A549 treated with RU486 at 1 μM for 4 hours (cell line): ENCODE results near the gene GAREM1. TPM values are rescaled to one million over a fixed set of nuclear protein-coding genes. Genes with fewer than 3 reads are reported as not detected.

Experiments
- total RNA-seq: library from RNA; stranded (reverse); fragments of 200-300 nt; extraction: Qiagen RNA extraction; gene quantifications from 5 replicates; pipeline ENCODE4 v1.2.3, GENCODE V29; 2022; ENCODE audit warnings: low read depth

The GAREM1 gene
- total RNA-seq, result 2.8 to 4.2 TPM (median 3.4 TPM) in 5 replicates

DNA sequence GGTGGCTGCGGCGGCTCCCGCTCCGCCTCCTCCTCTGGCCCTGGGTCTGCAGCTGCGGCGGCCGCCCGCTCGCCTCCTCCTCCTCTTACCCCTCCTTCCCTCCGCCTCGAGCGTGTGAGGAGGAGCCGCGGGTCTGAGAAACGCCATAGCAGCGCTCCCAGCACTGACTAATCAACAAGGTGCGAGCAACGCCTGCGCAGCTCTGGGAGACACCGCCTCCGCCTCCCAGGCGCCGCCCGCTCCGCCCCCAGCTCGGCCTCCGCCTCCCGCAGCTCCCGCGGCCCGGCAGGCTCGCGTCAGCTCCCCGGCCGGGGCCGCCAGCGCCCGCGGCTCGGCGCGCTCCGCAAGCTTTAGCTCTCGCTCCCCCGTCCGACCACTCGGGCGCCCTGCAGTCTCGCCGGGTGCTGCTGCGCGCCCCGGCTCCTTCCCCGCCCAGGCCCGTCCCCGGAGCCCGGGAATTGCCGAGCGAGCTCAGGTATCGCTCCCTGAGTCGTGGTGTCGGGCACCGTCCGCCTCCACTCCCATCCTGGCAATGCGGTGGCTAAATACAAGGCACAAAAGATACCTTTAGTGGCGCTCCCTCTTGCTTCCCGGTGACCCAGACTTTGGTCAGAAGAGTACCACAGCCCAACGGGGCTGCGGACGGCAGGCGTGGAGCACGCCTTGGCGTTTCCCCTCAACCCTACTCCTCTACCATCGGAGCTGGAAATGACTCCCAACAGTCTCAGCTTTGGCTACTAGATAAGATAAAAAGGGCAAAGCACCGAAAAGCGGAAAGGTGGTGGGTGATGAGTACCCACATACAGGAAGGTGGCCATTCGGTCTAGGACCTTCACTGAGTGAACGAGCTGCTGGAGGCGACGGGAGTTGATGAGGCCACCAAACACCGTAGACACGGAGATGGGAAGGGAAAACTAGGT, at the start of gene GAREM1:
Gene GAREM1, minus strand, starts transcription at position 169 of the 920 bp plus-strand sequence. CDS start 454 bp downstream, outside the sequence.

